H1 (cell line): ENCODE measurements around the gene PLEKHA5.

Experiments used
- CREB1 ChIP-seq: IDR thresholded peaks from 2 replicates; pipeline ENCODE4 v1.6.1; 2012; ENCODE audit warnings: inconsistent platforms
- EP300 ChIP-seq, 2 experiments: IDR thresholded peaks; 1 replicate in 1 of 2; 2 replicates in 1 of 2; pipeline ENCODE4 v1.6.1; 2011 to 2012; ENCODE audit warnings: low read depth in 2 of 2, low read length in 2 of 2, mild to moderate bottlenecking in 2 of 2, borderline replicate concordance in 1 of 2, inconsistent platforms in 1 of 2, moderate library complexity in 1 of 2
- EZH2 ChIP-seq: fragments of 200-600 bp; sonication (generic); IDR thresholded peaks from 2 replicates; pipeline ENCODE4 v1.7.1; 2012; ENCODE audit warnings: low read depth, mild to moderate bottlenecking, moderate library complexity, low read length, inconsistent platforms; ENCODE audit not compliant: severe bottlenecking
- HDAC6 ChIP-seq: IDR thresholded peaks from one replicate; pipeline ENCODE4 v1.7.1; 2012; ENCODE audit warnings: low read depth, mild to moderate bottlenecking, inconsistent platforms, low read length, moderate library complexity
- POLR2A ChIP-seq, 2 experiments: IDR thresholded peaks; 1 replicate in 1 of 2; 2 replicates in 1 of 2; pipeline ENCODE4 v1.6.1; 2011; ENCODE audit warnings: low read depth in 2 of 2, low read length in 2 of 2, mild to moderate bottlenecking in 2 of 2; ENCODE audit errors: control extremely low read depth in 1 of 2
- SP2 ChIP-seq: IDR thresholded peaks from 2 replicates; pipeline ENCODE4 v1.6.1; 2012; ENCODE audit warnings: mild to moderate bottlenecking, low read length, inconsistent platforms
- SUZ12 ChIP-seq: fragments of 200-600 bp; sonication (generic); IDR thresholded peaks from 2 replicates; pipeline ENCODE4 v1.6.1; 2012; ENCODE audit warnings: mild to moderate bottlenecking, inconsistent platforms, low read length, moderate library complexity, mixed read lengths
- TAF1 ChIP-seq: IDR thresholded peaks from 2 replicates; pipeline ENCODE4 v1.6.1; 2011; ENCODE audit warnings: mild to moderate bottlenecking, low read depth, low read length
- TF ChIP-seq, protein P1 (sequence below), 3 experiments: IDR thresholded peaks; 1 replicate in 2 of 3; 2 replicates in 1 of 3; pipeline versions ENCODE4 v1.5.1 to v1.6.1; 2011; ENCODE audit warnings: low read length in 3 of 3, mild to moderate bottlenecking in 3 of 3, inconsistent platforms in 2 of 3, low read depth in 1 of 3, moderate library complexity in 1 of 3; ENCODE audit not compliant: insufficient read depth in 1 of 3; ENCODE audit errors: control extremely low read depth in 1 of 3

DNA sequence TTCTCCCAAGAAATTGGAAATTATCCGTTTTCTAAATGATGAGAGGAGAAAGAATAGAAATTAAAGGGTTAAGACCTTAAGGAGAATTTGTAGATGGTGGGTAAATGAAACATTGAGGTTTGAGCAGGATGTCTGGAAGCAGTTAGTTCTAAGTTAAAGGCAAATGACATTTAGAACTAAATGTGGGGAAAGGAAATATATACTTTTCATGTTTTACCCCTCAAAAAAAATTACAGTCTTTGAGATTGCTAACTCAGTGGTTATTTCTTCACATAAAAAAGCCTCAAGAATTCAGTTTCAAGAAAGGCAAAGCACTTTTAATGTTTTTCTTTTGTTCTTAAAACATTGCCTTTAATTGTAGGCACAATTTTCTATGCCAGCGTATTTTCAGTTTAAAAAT lies 114.0 kb downstream of the PLEKHA5 start:
- TF ChIP-seq EZH2, result no peak
- TF ChIP-seq, protein P1, sequence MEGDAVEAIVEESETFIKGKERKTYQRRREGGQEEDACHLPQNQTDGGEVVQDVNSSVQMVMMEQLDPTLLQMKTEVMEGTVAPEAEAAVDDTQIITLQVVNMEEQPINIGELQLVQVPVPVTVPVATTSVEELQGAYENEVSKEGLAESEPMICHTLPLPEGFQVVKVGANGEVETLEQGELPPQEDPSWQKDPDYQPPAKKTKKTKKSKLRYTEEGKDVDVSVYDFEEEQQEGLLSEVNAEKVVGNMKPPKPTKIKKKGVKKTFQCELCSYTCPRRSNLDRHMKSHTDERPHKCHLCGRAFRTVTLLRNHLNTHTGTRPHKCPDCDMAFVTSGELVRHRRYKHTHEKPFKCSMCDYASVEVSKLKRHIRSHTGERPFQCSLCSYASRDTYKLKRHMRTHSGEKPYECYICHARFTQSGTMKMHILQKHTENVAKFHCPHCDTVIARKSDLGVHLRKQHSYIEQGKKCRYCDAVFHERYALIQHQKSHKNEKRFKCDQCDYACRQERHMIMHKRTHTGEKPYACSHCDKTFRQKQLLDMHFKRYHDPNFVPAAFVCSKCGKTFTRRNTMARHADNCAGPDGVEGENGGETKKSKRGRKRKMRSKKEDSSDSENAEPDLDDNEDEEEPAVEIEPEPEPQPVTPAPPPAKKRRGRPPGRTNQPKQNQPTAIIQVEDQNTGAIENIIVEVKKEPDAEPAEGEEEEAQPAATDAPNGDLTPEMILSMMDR (IDR thresholded peaks at IDR 0.05; ENCODE audit: control extremely low read depth in 1 of 3, insufficient read depth in 1 of 3, low read depth in 1 of 3, low read length in 3 of 3), result no peak
- TF ChIP-seq EP300 (IDR thresholded peaks at IDR 0.05; ENCODE audit: borderline replicate concordance in 1 of 2, low read depth in 2 of 2, low read length in 2 of 2), result no peak
- TF ChIP-seq POLR2A (IDR thresholded peaks at IDR 0.05; ENCODE audit: control extremely low read depth in 1 of 2, low read depth in 2 of 2, low read length in 2 of 2), result no peak
- TF ChIP-seq SP2, result no peak
- TF ChIP-seq CREB1, result no peak
- no peak for TF ChIP-seq HDAC6
- no peak for TF ChIP-seq TAF1
- no peak for TF ChIP-seq SUZ12
